H1 (cell line): ENCODE results near the gene GTF2E1. TPM values are rescaled to one million over a fixed set of nuclear protein-coding genes. Genes with fewer than 3 reads are reported as not detected.

ENCODE experiments used
- CTCF ChIA-PET: fragments of 300-600 bp; sonication (Branson Sonifier 250); formaldehyde crosslinking; loops from one replicate; lab custom pipeline; 2021; ENCODE audit not compliant: partially characterized antibody; lab: Charles Lee
- POLR2A ChIA-PET: fragments of 300-600 bp; sonication (Branson Sonifier 250); formaldehyde crosslinking; loops from one replicate; lab custom pipeline; 2021; ENCODE audit warnings: inconsistent platforms; ENCODE audit not compliant: partially characterized antibody; lab: Charles Lee
- DNase-seq, 2 experiments: peaks; one replicate each; pipeline versions ENCODE4 v3.0.0 to v3.0.0-alpha.2; 2010 to 2022; ENCODE audit warnings: low spot score in 2 of 2, low read depth in 1 of 2, mixed read lengths in 1 of 2
- FAIRE-seq: peaks from 2 replicates; lab custom pipeline; 2011; peaks lifted over from hg19 to GRCh38; lab: Jason Lieb, UNC
- H2AFZ ChIP-seq: 2 replicates; pipeline ENCODE4 v1.8.1; 2012; ENCODE audit warnings: low read length, inconsistent platforms
- H2AK5ac ChIP-seq: 2 replicates; pipeline ENCODE4 v1.6.1; 2013; ENCODE audit warnings: low read depth, low read length
- H2BK120ac ChIP-seq: replicated peaks from 2 replicates; pipeline ENCODE3; 2013; ENCODE audit warnings: low read depth, low read length, inconsistent platforms
- H2BK12ac ChIP-seq: 2 replicates; pipeline ENCODE4 v1.6.1; 2013; ENCODE audit warnings: low read depth, low read length
- H2BK15ac ChIP-seq: 2 replicates; pipeline ENCODE4 v1.6.1; 2013; ENCODE audit warnings: low read length
- H2BK20ac ChIP-seq: 2 replicates; pipeline ENCODE4 v1.6.1; 2013; ENCODE audit warnings: low read length
- H2BK5ac ChIP-seq: 2 replicates; pipeline ENCODE4 v1.6.1; 2013; ENCODE audit warnings: low read depth, low read length
- H3K14ac ChIP-seq: 2 replicates; pipeline ENCODE4 v1.6.1; 2013; ENCODE audit warnings: inconsistent platforms; ENCODE audit not compliant: insufficient read length
- H3K18ac ChIP-seq: 2 replicates; pipeline ENCODE4 v1.6.1; 2013; ENCODE audit warnings: low read length; ENCODE audit errors: extremely low read depth
- H3K23ac ChIP-seq: 2 replicates; pipeline ENCODE4 v1.6.1; 2013; ENCODE audit warnings: inconsistent platforms; ENCODE audit not compliant: insufficient read length
- H3K23me2 ChIP-seq: 2 replicates; pipeline ENCODE4 v1.6.1; 2013; ENCODE audit warnings: low read depth, low read length
- H3K27ac ChIP-seq: 2 replicates; pipeline ENCODE4 v1.6.1; 2011; ENCODE audit warnings: low read depth, low read length, inconsistent platforms
- H3K27me3 ChIP-seq, 4 experiments: replicated peaks in 1 of 4; 1 replicate in 1 of 4; 2 replicates in 3 of 4; pipeline versions ENCODE4 v1.6.1 to v1.8.1; 2011 to 2013; ENCODE audit warnings: low read length in 3 of 4, mild to moderate bottlenecking in 3 of 4, inconsistent platforms in 2 of 4, mixed read lengths in 2 of 4, moderate library complexity in 1 of 4; ENCODE audit not compliant: control insufficient read depth in 3 of 4, insufficient read depth in 3 of 4; ENCODE audit errors: extremely low read depth in 1 of 4
- H3K36me3 ChIP-seq, 4 experiments: 2 replicates each; pipeline versions ENCODE4 v1.6.1 to v1.8.1; 2011 to 2013; ENCODE audit warnings: mild to moderate bottlenecking in 4 of 4, low read length in 3 of 4, moderate library complexity in 2 of 4, control low read depth in 1 of 4, inconsistent platforms in 1 of 4; ENCODE audit not compliant: insufficient read depth in 4 of 4, control insufficient read depth in 2 of 4
- H3K4ac ChIP-seq: replicated peaks from 2 replicates; pipeline ENCODE3; 2013; ENCODE audit warnings: low read length, low read depth, mixed read lengths, inconsistent platforms; ENCODE audit not compliant: insufficient read length
- H3K4me1 ChIP-seq, 4 experiments: replicated peaks in 1 of 4; 1 replicate in 1 of 4; 2 replicates in 3 of 4; pipeline versions ENCODE4 v1.6.1 to v1.8.1; 2011 to 2013; ENCODE audit warnings: low read length in 3 of 4, inconsistent platforms in 2 of 4, mixed read lengths in 1 of 4; ENCODE audit not compliant: insufficient read depth in 4 of 4, control insufficient read depth in 3 of 4
- H3K4me2 ChIP-seq, 2 experiments: 2 replicates each; pipeline versions ENCODE4 v1.6.1 to v1.8.1; 2011 to 2013; ENCODE audit warnings: low read depth in 2 of 2, low read length in 2 of 2, control low read depth in 1 of 2, inconsistent platforms in 1 of 2, mild to moderate bottlenecking in 1 of 2; ENCODE audit not compliant: insufficient read depth in 1 of 2
- H3K4me3 ChIP-seq, 4 experiments: fragments of 200-600, 300-600 bp in 1 of 4; sonication (generic), shearing (Covaris generic), sonication (Bioruptor Twin) in 1 of 4; 2 replicates each; pipeline versions ENCODE4 v1.5.1 to v1.8.1; 2011 to 2016; ENCODE audit warnings: low read length in 4 of 4, low read depth in 3 of 4, control low read depth in 2 of 4, inconsistent platforms in 2 of 4, mild to moderate bottlenecking in 2 of 4, mixed read lengths in 1 of 4, moderate library complexity in 1 of 4; ENCODE audit not compliant: insufficient read depth in 2 of 4; ENCODE audit errors: extremely low read depth in 1 of 4
- H3K56ac ChIP-seq: replicated peaks from 2 replicates; pipeline ENCODE3; 2013; ENCODE audit warnings: low read depth, mild to moderate bottlenecking, mixed read lengths, low read length, inconsistent platforms; ENCODE audit not compliant: insufficient read length
- H3K79me1 ChIP-seq: 2 replicates; pipeline ENCODE4 v1.6.1; 2013; ENCODE audit warnings: low read depth, low read length, control low read depth
- H3K79me2 ChIP-seq, 2 experiments: 2 replicates each; pipeline versions ENCODE4 v1.6.1 to v1.8.1; 2012 to 2013; ENCODE audit warnings: low read length in 2 of 2, mild to moderate bottlenecking in 2 of 2, inconsistent platforms in 1 of 2; ENCODE audit not compliant: insufficient read depth in 2 of 2, control insufficient read depth in 1 of 2
- H3K9ac ChIP-seq, 4 experiments: replicated peaks in 1 of 4; 1 replicate in 1 of 4; 2 replicates in 3 of 4; pipeline versions ENCODE4 v1.6.1 to v1.8.1; 2011 to 2013; ENCODE audit warnings: low read depth in 3 of 4, low read length in 3 of 4, control low read depth in 2 of 4, mild to moderate bottlenecking in 2 of 4, moderate library complexity in 2 of 4, inconsistent platforms in 1 of 4; ENCODE audit errors: extremely low read depth in 1 of 4
- H3K9me3 ChIP-seq, 2 experiments: 2 replicates each; pipeline versions ENCODE4 v1.6.1 to v1.8.1; 2012 to 2013; ENCODE audit warnings: mild to moderate bottlenecking in 2 of 2, moderate library complexity in 2 of 2, control low read depth in 1 of 2, inconsistent platforms in 1 of 2, low read depth in 1 of 2, low read length in 1 of 2, mixed read lengths in 1 of 2; ENCODE audit not compliant: insufficient read depth in 2 of 2
- H4K20me1 ChIP-seq, 2 experiments: replicated peaks in 1 of 2; 2 replicates each; pipeline versions ENCODE3 to v1.8.1; 2011 to 2013; ENCODE audit warnings: inconsistent platforms in 2 of 2, low read length in 2 of 2, mild to moderate bottlenecking in 1 of 2; ENCODE audit not compliant: insufficient read depth in 2 of 2, control insufficient read depth in 1 of 2
- H4K5ac ChIP-seq: 2 replicates; pipeline ENCODE4 v1.6.1; 2013; ENCODE audit warnings: low read length, low read depth, mixed read lengths, inconsistent platforms; ENCODE audit not compliant: insufficient read length
- H4K8ac ChIP-seq: 2 replicates; pipeline ENCODE4 v1.8.0; 2013; ENCODE audit warnings: mild to moderate bottlenecking, moderate library complexity, low read length, inconsistent platforms; ENCODE audit not compliant: insufficient read depth; ENCODE audit errors: extremely low read depth
- H4K91ac ChIP-seq: replicated peaks from 2 replicates; pipeline ENCODE3; 2013; ENCODE audit warnings: low read length, mixed read lengths, inconsistent platforms; ENCODE audit not compliant: insufficient read length
- SIRT6 ChIP-seq: IDR thresholded peaks from one replicate; pipeline ENCODE4 v1.7.1; 2012; ENCODE audit warnings: low read length, inconsistent platforms
- USF2 ChIP-seq: IDR thresholded peaks from 2 replicates; pipeline ENCODE4 v1.6.1; 2011; ENCODE audit warnings: low read length, improper control_type of control experiment
- polyA plus RNA-seq, 7 experiments: library from polyadenylated mRNA; depleted of rRNA in 3 of 7; stranded (reverse) in 5 of 7; unstranded in 2 of 7; fragments of >200 nt in 5 of 7; fragments of 200-250 nt in 2 of 7; gene quantifications; 1 replicate in 5 of 7; 2 replicates in 1 of 7; 4 replicates in 1 of 7; pipeline versions ENCODE4 v1.2.1 to v1.2.3, GENCODE V29; 2011 to 2013; ENCODE audit warnings: missing spikeins in 2 of 7, mixed read lengths in 2 of 7
- total RNA-seq: library from RNA; stranded (reverse); fragmentation: NEBNext Ultra II Directional; extraction: Animal tissue kit (Norgen Biotek cat#: 25700); gene quantifications from 2 replicates; pipeline ENCODE4 v1.2.1, GENCODE V29; 2021

GTF2E1 gene
- total and polyA plus RNA-seq, 2 of the 8 experiments (the other 6 are each of a cell fraction or from before 2014, with no cell fraction given), result 37.4 to 73.3 TPM

GRCh38 chr3:120765830-120766493 lies 23.4 kb downstream of the GTF2E1 start:
- Histone ChIP-seq H3K9me3 (no peaks in the 10 kb centered on the region), H4K91ac (no peak overlapping the region), H3K23me2 (no peaks in the 10 kb centered on the region), H3K27me3 (no peaks in the 10 kb centered on the region), H3K4me2 (no peak overlapping the region), H2BK120ac (no peak overlapping the region), H2BK20ac (no peak overlapping the region), H4K8ac (no peak overlapping the region), H4K20me1 (peaks cover 1 to 6% of the 10 kb centered on the region in 2 experiments), H3K4ac (no peak overlapping the region), H3K36me3 (peaks cover 0 to 4% (median 2%) of the 10 kb centered on the region in 4 experiments; a peak in 3 of 8 replicates), H3K4me3 (no peak overlapping the region), H3K23ac (no peak overlapping the region), H3K79me2 (peaks cover 0 to 89% of the 10 kb centered on the region in 2 experiments; a peak in 2 of 4 replicates), H2AFZ (no peak overlapping the region), H3K14ac (no peak overlapping the region), H4K5ac (no peak overlapping the region), H3K9ac (no peak overlapping the region), H2BK5ac (no peak overlapping the region), H3K18ac (no peak overlapping the region), H3K79me1 (peaks cover 2% of the 10 kb centered on the region; the same call in 1 of the 2 replicates), H2BK12ac (no peak overlapping the region), H3K56ac (no peak overlapping the region), H3K27ac (no peak overlapping the region), H3K4me1 (peaks cover 0 to 7% (median 2%) of the 10 kb centered on the region in 4 experiments; a peak in 4 of 7 replicates), H2BK15ac (no peak overlapping the region), H2AK5ac (no peak overlapping the region)
- CTCF ChIA-PET, result interaction anchor here (1.0 to 3.3 kb wide), 2 partner anchors 24 to 29 kb away, joined by 3 to 17 read pairs; no protein-coding TSS in a partner anchor
- POLR2A ChIA-PET, result interaction anchor here (0.7 to 1.4 kb wide), 3 partner anchors 15 to 170 kb away, joined by 3 to 5 read pairs (median 3); partner anchors contain the start of genes GTF2E1 and NDUFB4
- FAIRE-seq (peak; percentile 7), DNase-seq (no peak)
- no peak for TF ChIP-seq SIRT6
- no peak for TF ChIP-seq USF2
